Transverse colon (tissue), 4 donors: ENCODE results near the gene MBD2. TPM values are rescaled to one million over a fixed set of nuclear protein-coding genes. Genes with fewer than 3 reads are reported as not detected.

Source experiments
- DNase-seq: peaks from one replicate; pipeline ENCODE4 v3.0.0-alpha.2; 2019
- H3K27ac ChIP-seq, 4 donors: fragments of 200-600 bp; sonication (generic); 2 replicates each; pipeline ENCODE4 v1.5.1; 2016 to 2018; ENCODE audit warnings: inconsistent platforms in 4 of 4
- H3K27me3 ChIP-seq: fragments of 200-600 bp; sonication (generic); 2 replicates; pipeline ENCODE4 v1.5.1; 2017; ENCODE audit warnings: inconsistent platforms
- H3K36me3 ChIP-seq, 4 donors: fragments of 200-600 bp; sonication (generic); 2 replicates each; pipeline ENCODE4 v1.5.1; 2017 to 2019; ENCODE audit warnings: inconsistent platforms in 4 of 4
- H3K4me1 ChIP-seq, 4 donors: fragments of 200-600 bp; sonication (generic); 2 replicates each; pipeline ENCODE4 v1.5.1; 2017 to 2020; ENCODE audit warnings: inconsistent platforms in 4 of 4
- H3K4me3 ChIP-seq, 4 donors: fragments of 200-600 bp; sonication (generic); 1 replicate in 1 of 4; 2 replicates in 3 of 4; pipeline versions ENCODE4 v1.5.1 to v1.6.1; 2017 to 2019; ENCODE audit warnings: inconsistent platforms in 4 of 4
- H3K9me3 ChIP-seq, 2 donors: fragments of 200-600 bp; sonication (generic); 2 replicates each; pipeline ENCODE4 v1.5.1; 2017 to 2019; ENCODE audit warnings: inconsistent platforms in 2 of 2
- EP300 ChIP-seq: sonication (generic); formaldehyde crosslinking; IDR thresholded peaks from one replicate; pipeline ENCODE4 v1.6.1; 2017; ENCODE audit warnings: antibody characterized with exemption, low read depth
- POLR2A ChIP-seq: fragments of 450-650 bp; IDR thresholded peaks from one replicate; pipeline ENCODE4 v1.6.1; 2016; ENCODE audit warnings: antibody characterized with exemption, mild to moderate bottlenecking, moderate library complexity
- POLR2AphosphoS5 ChIP-seq, 3 donors: sonication (generic); formaldehyde crosslinking; IDR thresholded peaks; one replicate each; pipeline ENCODE4 v1.6.1; 2016; ENCODE audit warnings: antibody characterized with exemption in 3 of 3
- WGBS, 2 donors: methylation state at CpG; one replicate each; pipeline ENCODE4 v1.1.5; 2018; ENCODE audit warnings: low coverage in 1 of 2; 5-methylcytosine and 5-hydroxymethylcytosine counted together
- in situ Hi-C, 4 donors: fragments of 200-750 bp; cut with MboI; loops; one replicate each; pipeline versions ENCODE4 v1.15.0 to v1.15.1; 2017; ENCODE audit warnings: low sequenced_read_pairs in 3 of 4, low pct_ligation_motif_present in 1 of 4, low pct_unique_long_range_greater_than_20kb in 1 of 4
- intact Hi-C: fragments of 100-400 bp; cut with DNase I; formaldehyde crosslinking; loops from one replicate; pipeline ENCODE4 v1.15.1; 2023; ENCODE audit warnings: low total_unique reads
- total RNA-seq, 4 donors: library from RNA; depleted of rRNA; stranded (reverse); fragments of >200 nt; gene quantifications; one replicate each; pipeline ENCODE4 v1.1.0, GENCODE V29; 2016
- TF ChIP-seq, protein P1 (sequence below), 5 experiments: fragments of 200-600 bp in 3 of 5; fragments of 450-650 bp in 2 of 5; sonication (generic) in 3 of 5; IDR thresholded peaks; 1 replicate in 2 of 5; 2 replicates in 3 of 5; pipeline ENCODE4 v1.5.1; 2016 to 2017; ENCODE audit warnings: antibody characterized with exemption in 5 of 5, inconsistent platforms in 3 of 5, mild to moderate bottlenecking in 2 of 5, moderate library complexity in 1 of 5

The MBD2 gene
- total RNA-seq, 4 donors from 2014 or later, result 26.9 to 62.1 (median 35.9) TPM

GRCh38 chr18:54134053-54134452 is 90.4 kb downstream of the MBD2 start:
- H3K36me3 ChIP-seq, result no peaks in the 10 kb centered on the region
- intact Hi-C loops (no loop called here), in situ Hi-C loops (no loop called here)
- H3K27me3 ChIP-seq, result no peaks in the 10 kb centered on the region
- H3K27ac ChIP-seq, result no peak overlapping the region
- DNase-seq, result no peak
- H3K9me3 ChIP-seq, result no peaks in the 10 kb centered on the region
- no peaks in the 10 kb centered on the region for H3K4me1 ChIP-seq
- no peak overlapping the region for H3K4me3 ChIP-seq
- TF ChIP-seq POLR2A (no peak), EP300 (no peak), POLR2AphosphoS5 (IDR thresholded peaks at IDR 0.05) (no peak)
- TF ChIP-seq, protein P1, sequence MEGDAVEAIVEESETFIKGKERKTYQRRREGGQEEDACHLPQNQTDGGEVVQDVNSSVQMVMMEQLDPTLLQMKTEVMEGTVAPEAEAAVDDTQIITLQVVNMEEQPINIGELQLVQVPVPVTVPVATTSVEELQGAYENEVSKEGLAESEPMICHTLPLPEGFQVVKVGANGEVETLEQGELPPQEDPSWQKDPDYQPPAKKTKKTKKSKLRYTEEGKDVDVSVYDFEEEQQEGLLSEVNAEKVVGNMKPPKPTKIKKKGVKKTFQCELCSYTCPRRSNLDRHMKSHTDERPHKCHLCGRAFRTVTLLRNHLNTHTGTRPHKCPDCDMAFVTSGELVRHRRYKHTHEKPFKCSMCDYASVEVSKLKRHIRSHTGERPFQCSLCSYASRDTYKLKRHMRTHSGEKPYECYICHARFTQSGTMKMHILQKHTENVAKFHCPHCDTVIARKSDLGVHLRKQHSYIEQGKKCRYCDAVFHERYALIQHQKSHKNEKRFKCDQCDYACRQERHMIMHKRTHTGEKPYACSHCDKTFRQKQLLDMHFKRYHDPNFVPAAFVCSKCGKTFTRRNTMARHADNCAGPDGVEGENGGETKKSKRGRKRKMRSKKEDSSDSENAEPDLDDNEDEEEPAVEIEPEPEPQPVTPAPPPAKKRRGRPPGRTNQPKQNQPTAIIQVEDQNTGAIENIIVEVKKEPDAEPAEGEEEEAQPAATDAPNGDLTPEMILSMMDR (IDR thresholded peaks at IDR 0.05), result no peak

DNA sequence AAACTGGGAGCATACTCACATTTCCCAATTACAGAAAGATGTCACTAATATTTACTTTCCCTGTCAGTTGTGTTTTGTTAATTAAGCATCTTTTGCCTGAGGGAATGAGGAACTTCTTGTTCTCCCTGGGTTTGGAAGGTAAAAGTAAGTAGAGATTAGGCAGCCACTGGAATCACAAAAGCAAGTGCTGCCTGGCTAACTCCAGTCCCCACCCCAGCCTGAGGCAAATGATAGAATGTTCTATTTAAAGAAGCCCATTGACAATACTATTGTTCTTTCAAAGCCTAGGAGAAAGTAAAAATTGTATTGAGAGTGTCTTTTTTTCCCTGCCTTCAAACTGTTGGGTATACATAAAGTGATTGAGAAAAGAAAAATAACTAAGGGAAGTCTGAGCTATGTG is 93.8 kb downstream of the MBD2 start:
- no peaks in the 10 kb centered on the region for H3K36me3 ChIP-seq
- no peaks in the 10 kb centered on the region for H3K9me3 ChIP-seq
- intact Hi-C loops (no loop called here), in situ Hi-C loops (no loop called here)
- no peak for DNase-seq
- TF ChIP-seq POLR2A (no peak), POLR2AphosphoS5 (IDR thresholded peaks at IDR 0.05) (no peak), EP300 (no peak)
- TF ChIP-seq, protein P1 (IDR thresholded peaks at IDR 0.05), result no peak
- H3K4me1 ChIP-seq, result no peaks in the 10 kb centered on the region
- H3K27ac ChIP-seq, result no peak overlapping the region
- H3K4me3 ChIP-seq, result no peak overlapping the region
- H3K27me3 ChIP-seq, result no peaks in the 10 kb centered on the region

DNA sequence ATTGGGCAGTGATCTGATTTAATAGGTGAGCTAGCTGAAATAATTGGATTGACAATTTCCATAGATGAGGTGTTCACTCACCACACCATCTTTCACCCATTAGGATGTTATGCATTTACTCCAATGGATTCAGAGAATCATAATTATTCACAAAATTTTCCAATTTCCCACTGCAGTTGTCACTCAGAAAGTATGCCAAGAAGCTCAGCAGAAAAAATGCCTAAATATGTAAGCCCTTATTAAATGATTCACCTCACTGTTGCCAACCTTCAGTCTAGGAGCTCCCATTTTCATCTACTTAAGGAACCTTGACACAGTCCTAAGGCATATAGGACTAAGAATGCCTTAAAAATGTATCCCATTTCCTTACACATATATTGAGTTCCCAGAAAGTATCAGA is 94.3 kb downstream of the MBD2 start:
- DNase-seq, result no peak

DNA sequence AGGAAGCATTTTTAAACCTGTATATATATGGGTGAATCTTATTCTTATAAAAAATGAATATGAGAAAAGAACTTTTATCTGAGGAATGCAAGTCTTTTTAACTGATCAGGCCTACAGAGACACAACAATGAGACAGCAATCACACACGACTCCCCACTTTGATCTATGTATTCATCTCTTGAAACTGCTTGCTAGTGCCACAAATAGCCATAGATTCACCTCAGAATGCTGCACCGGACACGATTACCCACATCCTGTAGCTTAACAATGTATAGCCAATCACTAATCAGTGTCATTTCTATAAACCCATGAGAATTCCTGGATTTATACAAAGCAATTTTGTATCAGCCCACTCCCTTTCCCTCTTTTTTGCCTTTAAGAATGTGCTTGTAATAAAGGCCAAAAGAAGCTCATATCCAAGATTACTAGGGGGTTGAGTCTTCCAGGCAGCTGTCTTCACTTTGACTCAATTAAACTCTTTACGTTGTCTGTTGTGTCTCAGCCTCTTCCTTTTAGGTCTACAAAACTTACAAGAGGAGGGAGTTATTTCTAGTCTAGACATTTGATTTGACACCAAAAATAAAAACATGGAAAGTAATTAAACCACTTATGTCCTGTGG is 94.9 kb downstream of the MBD2 start:
- H3K9me3 ChIP-seq, result no peaks in the 10 kb centered on the region
- intact Hi-C loops, result no loop called here
- H3K4me1 ChIP-seq, result no peaks in the 10 kb centered on the region
- no peak overlapping the region for H3K4me3 ChIP-seq
- TF ChIP-seq POLR2AphosphoS5 (IDR thresholded peaks at IDR 0.05) (no peak), EP300 (no peak), POLR2A (no peak)
- TF ChIP-seq, protein P1 (IDR thresholded peaks at IDR 0.05), result no peak
- no peak overlapping the region for H3K27ac ChIP-seq
- no peaks in the 10 kb centered on the region for H3K36me3 ChIP-seq
- in situ Hi-C loops, result loop anchor here in 2 of 4 donors (10.0 kb wide), 1 partner anchor 435 kb away; no protein-coding TSS in a partner anchor
- no peaks in the 10 kb centered on the region for H3K27me3 ChIP-seq
- 61 to 76% methylated on average over 4 of the region's 4 CpGs for WGBS, 2 donors
- DNase-seq, result no peak

More for the DNA sequence above, 94.3 kb downstream of the MBD2 start:
- no peak overlapping the region for H3K4me3 ChIP-seq
- H3K36me3 ChIP-seq, result no peaks in the 10 kb centered on the region
- TF ChIP-seq POLR2AphosphoS5 (IDR thresholded peaks at IDR 0.05) (no peak), EP300 (no peak), POLR2A (no peak)
- TF ChIP-seq, protein P1 (IDR thresholded peaks at IDR 0.05), result no peak
- in situ Hi-C loops, result no loop called here
- H3K9me3 ChIP-seq, result no peaks in the 10 kb centered on the region
- no peak overlapping the region for H3K27ac ChIP-seq
- H3K4me1 ChIP-seq, result no peaks in the 10 kb centered on the region
- no peaks in the 10 kb centered on the region for H3K27me3 ChIP-seq
- intact Hi-C loops, result no loop called here
